ENCODE measurements around the gene GPR156.

DNA sequence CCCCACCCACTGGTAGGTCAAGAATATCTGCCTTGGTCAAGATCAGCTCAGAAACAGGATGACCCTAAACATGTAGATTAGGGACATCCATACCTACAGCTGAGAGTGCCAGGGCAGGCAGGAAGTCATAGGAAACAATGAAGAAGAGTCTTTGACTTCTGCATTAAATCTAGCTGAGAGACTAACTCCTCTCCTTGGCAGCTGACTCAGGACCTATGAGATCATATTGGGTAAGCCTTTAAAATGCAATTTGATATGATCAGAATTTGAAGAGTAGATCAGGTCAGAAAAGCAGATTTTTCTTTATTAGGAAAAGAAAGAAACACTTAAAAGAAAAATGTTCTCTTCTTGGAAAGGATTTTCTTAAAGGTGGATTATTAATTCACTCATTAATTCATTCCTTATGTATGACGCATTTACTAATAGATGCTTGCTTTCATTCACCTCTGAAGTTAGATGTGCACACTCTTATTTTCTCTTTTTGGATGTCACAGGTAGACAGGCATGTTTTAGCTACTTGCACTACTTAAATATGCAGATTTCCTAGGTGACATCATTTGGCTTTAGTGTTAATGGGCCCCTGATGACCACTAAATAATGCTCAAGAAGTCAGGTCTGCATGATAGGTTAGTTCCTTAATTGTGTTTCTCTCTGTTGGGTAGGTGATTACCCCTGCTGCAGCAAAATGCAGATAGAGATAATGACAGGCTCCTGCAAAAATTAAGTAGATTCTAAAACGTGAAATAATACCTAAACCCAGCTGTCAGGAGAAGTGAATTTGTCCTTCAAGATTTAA, 155.1 kb downstream of the GPR156 start:
- TF ChIP-seq, protein P1, sequence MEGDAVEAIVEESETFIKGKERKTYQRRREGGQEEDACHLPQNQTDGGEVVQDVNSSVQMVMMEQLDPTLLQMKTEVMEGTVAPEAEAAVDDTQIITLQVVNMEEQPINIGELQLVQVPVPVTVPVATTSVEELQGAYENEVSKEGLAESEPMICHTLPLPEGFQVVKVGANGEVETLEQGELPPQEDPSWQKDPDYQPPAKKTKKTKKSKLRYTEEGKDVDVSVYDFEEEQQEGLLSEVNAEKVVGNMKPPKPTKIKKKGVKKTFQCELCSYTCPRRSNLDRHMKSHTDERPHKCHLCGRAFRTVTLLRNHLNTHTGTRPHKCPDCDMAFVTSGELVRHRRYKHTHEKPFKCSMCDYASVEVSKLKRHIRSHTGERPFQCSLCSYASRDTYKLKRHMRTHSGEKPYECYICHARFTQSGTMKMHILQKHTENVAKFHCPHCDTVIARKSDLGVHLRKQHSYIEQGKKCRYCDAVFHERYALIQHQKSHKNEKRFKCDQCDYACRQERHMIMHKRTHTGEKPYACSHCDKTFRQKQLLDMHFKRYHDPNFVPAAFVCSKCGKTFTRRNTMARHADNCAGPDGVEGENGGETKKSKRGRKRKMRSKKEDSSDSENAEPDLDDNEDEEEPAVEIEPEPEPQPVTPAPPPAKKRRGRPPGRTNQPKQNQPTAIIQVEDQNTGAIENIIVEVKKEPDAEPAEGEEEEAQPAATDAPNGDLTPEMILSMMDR (IDR thresholded peaks at IDR 0.05), result no peak
- no peak for TF ChIP-seq POLR2A (IDR thresholded peaks at IDR 0.05)
- no peak for TF ChIP-seq POLR2AphosphoS5 (IDR thresholded peaks at IDR 0.05)
